Natural killer cell (primary cell): Measurements from ENCODE around the gene YBX2. TPM values are rescaled to one million over a fixed set of nuclear protein-coding genes. Genes with fewer than 3 reads are reported as not detected.
"Not testable (repeated sequence)": the region's sequence is repeated elsewhere in the genome, so short reads cannot be mapped to it uniquely, and the experiment has no call there.

Source experiments
- ATAC-seq, 3 donors: fragments of 150-1000 bp in 2 of 3; fragments of 200-7000 bp in 1 of 3; cut with Tn5 transposase; 1 replicate in 1 of 3; 2 replicates in 2 of 3; pipeline ENCODE4 v1.10.0; 2021; ENCODE audit warnings: mild to moderate bottlenecking in 2 of 3, moderate library complexity in 2 of 3
- DNase-seq, 2 donors: peaks; one replicate each; pipeline versions ENCODE4 v3.0.0 to v3.0.0-alpha.2; 2013 to 2021; ENCODE audit warnings: mixed read lengths in 1 of 2
- H3K27ac ChIP-seq: one replicate; pipeline ENCODE4 v1.5.1; 2013; ENCODE audit warnings: mild to moderate bottlenecking, low read length
- H3K27me3 ChIP-seq: one replicate; pipeline ENCODE4 v1.6.1; 2013; ENCODE audit warnings: low read length; ENCODE audit not compliant: control insufficient read depth, insufficient read depth
- H3K36me3 ChIP-seq: one replicate; pipeline ENCODE4 v1.6.1; 2013; ENCODE audit warnings: low read length; ENCODE audit not compliant: control insufficient read depth, insufficient read depth
- H3K4me1 ChIP-seq: one replicate; pipeline ENCODE4 v1.6.1; 2013; ENCODE audit warnings: low read length; ENCODE audit not compliant: control insufficient read depth, insufficient read depth
- H3K4me3 ChIP-seq: one replicate; pipeline ENCODE4 v1.5.1; 2013; ENCODE audit warnings: low read length
- H3K9me3 ChIP-seq: one replicate; pipeline ENCODE4 v1.6.1; 2013; ENCODE audit warnings: low read length; ENCODE audit not compliant: control insufficient read depth, insufficient read depth
- H3K27ac Mint-ChIP-seq, 2 donors: one replicate each; pipeline ENCODE4 v1.8.0; 2022; ENCODE audit warnings: mild to moderate bottlenecking in 2 of 2, mixed read lengths in 2 of 2, moderate library complexity in 1 of 2
- H3K27me3 Mint-ChIP-seq, 2 donors: one replicate each; pipeline ENCODE4 v1.8.0; 2022; ENCODE audit warnings: low read depth in 2 of 2, mixed read lengths in 2 of 2
- H3K36me3 Mint-ChIP-seq: one replicate; pipeline ENCODE4 v1.8.0; 2022; ENCODE audit warnings: mixed read lengths
- H3K4me1 Mint-ChIP-seq, 2 donors: one replicate each; pipeline ENCODE4 v1.8.0; 2022; ENCODE audit warnings: mixed read lengths in 2 of 2
- H3K4me3 Mint-ChIP-seq: one replicate; pipeline ENCODE4 v1.8.0; 2022; ENCODE audit warnings: mild to moderate bottlenecking, moderate library complexity, mixed read lengths
- H3K9me3 Mint-ChIP-seq, 2 donors: one replicate each; pipeline ENCODE4 v1.8.0; 2022; ENCODE audit warnings: mixed read lengths in 2 of 2
- WGBS: methylation state at CpG from one replicate; pipeline ENCODE4 v1.1.7; 2013; ENCODE audit warnings: missing lambda C conversion rate; ENCODE audit not compliant: insufficient coverage; 5-methylcytosine and 5-hydroxymethylcytosine counted together
- intact Hi-C: fragments of 100-400 bp; cut with micrococcal nuclease; formaldehyde crosslinking; loops from one replicate; pipeline ENCODE4 v1.14.2; 2022
- total RNA-seq, 4 donors: library from RNA; stranded (reverse); fragments of 120-200 nt in 1 of 4; gene quantifications; one replicate each; pipeline versions ENCODE4 v1.2.3 to v1.2.4, GENCODE V29; 2013 to 2022
- TF ChIP-seq, protein P1 (sequence below): fragments of 200-600 bp; IDR thresholded peaks from one replicate; pipeline ENCODE4 v1.8.0; 2022; ENCODE audit warnings: antibody characterized with exemption

The YBX2 gene
- total RNA-seq = under 1 TPM in 1 of 3 donors, not detected in 2; 0.05 TPM
- total RNA-seq (2013) = 0.05 TPM

DNA sequence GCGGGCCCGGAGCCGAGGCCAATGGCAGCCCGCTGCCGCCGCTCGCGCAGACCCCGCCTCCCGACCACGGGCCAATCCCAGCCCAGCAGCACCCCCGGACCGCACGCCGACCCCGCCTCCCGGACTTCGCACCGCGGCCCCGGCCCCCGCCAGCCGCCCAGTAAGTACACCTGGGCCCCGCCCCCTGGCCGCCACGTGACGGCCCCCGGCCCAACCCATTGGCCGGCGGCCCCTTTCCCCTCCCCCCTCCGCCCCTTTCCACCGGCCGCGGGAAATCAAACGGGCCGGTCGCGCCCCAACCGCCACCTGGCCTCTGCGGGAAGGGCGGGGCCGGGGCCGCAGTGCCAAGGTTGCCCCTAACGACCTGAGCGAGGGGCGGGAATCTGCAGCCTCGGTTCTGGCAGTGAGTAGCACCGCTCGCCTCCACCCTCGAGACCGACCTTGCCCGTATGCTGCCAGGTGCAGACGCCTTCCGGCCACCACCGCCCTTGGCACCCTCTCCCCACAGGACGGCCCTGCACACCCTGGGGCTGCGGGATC is at the start of gene YBX2:
Gene YBX2, minus strand, starts transcription at position 26 of the 540 bp plus-strand sequence. CDS start 139 bp downstream, outside the sequence.
- under 1% methylated on average over 57 of the region's 57 CpGs for WGBS
- H3K4me1 ChIP-seq = peaks cover 28% of the 10 kb centered on the region
- Mint-ChIP-seq H3K27me3 (peaks cover 7 to 18% of the 10 kb centered on the region in 2 donors), H3K4me1 (peaks cover 19 to 24% of the 10 kb centered on the region in 2 donors), H3K9me3 (no peaks in the 10 kb centered on the region), H3K36me3 (no peaks in the 10 kb centered on the region), H3K27ac (peak within 1 kb of the TSS in 1 of 2 donors; percentile 63), H3K4me3 (peak within 1 kb of the TSS; percentile 95)
- H3K27ac ChIP-seq = no peak within 1 kb of the TSS
- H3K9me3 ChIP-seq = no peaks in the 10 kb centered on the region
- H3K36me3 ChIP-seq = no peaks in the 10 kb centered on the region
- TF ChIP-seq, protein P1, sequence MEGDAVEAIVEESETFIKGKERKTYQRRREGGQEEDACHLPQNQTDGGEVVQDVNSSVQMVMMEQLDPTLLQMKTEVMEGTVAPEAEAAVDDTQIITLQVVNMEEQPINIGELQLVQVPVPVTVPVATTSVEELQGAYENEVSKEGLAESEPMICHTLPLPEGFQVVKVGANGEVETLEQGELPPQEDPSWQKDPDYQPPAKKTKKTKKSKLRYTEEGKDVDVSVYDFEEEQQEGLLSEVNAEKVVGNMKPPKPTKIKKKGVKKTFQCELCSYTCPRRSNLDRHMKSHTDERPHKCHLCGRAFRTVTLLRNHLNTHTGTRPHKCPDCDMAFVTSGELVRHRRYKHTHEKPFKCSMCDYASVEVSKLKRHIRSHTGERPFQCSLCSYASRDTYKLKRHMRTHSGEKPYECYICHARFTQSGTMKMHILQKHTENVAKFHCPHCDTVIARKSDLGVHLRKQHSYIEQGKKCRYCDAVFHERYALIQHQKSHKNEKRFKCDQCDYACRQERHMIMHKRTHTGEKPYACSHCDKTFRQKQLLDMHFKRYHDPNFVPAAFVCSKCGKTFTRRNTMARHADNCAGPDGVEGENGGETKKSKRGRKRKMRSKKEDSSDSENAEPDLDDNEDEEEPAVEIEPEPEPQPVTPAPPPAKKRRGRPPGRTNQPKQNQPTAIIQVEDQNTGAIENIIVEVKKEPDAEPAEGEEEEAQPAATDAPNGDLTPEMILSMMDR = no peak
- ATAC-seq (peak; percentile 76 to 84 (median 83)), DNase-seq (peak; percentile 63 to 84)
- intact Hi-C loops = loop anchor here (5.0 kb wide), 1 partner anchor 247 kb away; no protein-coding TSS in a partner anchor
- H3K4me3 ChIP-seq = no peak within 1 kb of the TSS
- H3K27me3 ChIP-seq = peaks cover 18% of the 10 kb centered on the region

DNA sequence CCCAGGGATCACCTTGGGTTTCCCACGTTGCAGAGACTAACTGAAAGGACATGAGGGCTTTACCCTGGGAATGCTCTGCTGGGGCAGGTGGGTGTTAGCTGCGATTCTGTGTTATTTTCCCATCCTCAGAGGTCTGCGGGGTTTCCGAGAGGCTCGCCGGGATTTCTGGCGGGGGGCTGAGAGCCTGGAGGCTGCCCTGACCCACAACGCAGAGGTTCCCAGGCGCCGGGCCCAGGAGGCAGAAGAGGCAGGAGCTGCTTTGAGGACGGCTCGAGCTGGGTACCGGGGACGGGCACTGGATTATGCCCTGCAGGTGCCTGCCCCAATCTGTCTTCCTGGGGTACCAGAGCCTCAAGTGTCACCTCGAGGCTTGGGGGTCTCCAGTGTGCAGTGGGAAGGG is 48.8 kb upstream of the YBX2 start:
- Mint-ChIP-seq H3K4me3 (no peak overlapping the region), H3K36me3 (no peaks in the 10 kb centered on the region), H3K4me1 (peaks cover 6 to 27% of the 10 kb centered on the region in 2 donors), H3K27me3 (no peaks in the 10 kb centered on the region), H3K9me3 (no peaks in the 10 kb centered on the region), H3K27ac (no peak overlapping the region)
- WGBS = 92% methylated on average over 15 of the region's 15 CpGs
- TF ChIP-seq, protein P1 = no peak
- intact Hi-C loops = no loop called here
- Histone ChIP-seq H3K4me1 (peaks cover 25% of the 10 kb centered on the region), H3K4me3 (no peak overlapping the region), H3K36me3 (peaks cover 87% of the 10 kb centered on the region), H3K27ac (no peak overlapping the region), H3K9me3 (no peaks in the 10 kb centered on the region), H3K27me3 (no peaks in the 10 kb centered on the region)
- ATAC-seq (no peak), DNase-seq (no peak)

DNA sequence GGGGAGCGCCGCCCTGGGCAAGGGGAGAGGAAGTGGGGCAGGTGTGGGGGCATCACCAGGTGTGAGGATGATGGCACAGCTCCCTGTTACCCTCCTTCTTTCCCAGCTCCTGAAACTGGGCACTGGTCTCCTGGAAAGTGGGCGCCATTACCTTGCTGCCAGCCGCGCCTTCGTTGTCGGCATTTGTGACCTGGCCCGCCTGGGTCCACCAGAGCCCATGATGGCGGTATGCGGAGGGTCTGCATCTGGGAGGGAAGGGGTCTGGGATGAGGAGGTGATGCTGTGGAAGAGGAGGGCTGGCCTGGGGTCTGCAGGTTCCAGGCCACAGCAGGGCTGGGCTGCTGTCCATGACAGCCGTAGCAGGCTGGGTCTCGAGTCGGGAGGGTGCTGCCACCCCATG is 47.4 kb upstream of the YBX2 start:
- ATAC-seq (no peak), DNase-seq (no peak)
- peaks cover 17 to 30% of the 10 kb centered on the region in 2 donors for H3K4me1 Mint-ChIP-seq
- Histone ChIP-seq H3K27me3 (no peaks in the 10 kb centered on the region), H3K36me3 (peaks cover 77% of the 10 kb centered on the region), H3K9me3 (no peaks in the 10 kb centered on the region), H3K4me1 (peaks cover 39% of the 10 kb centered on the region), H3K4me3 (no peak overlapping the region), H3K27ac (no peak overlapping the region)
- no peak overlapping the region for H3K4me3 Mint-ChIP-seq
- TF ChIP-seq, protein P1 = no peak
- peak overlapping the region in 1 of 2 donors; percentile 83 for H3K27ac Mint-ChIP-seq
- 97% methylated on average over 13 of the region's 13 CpGs for WGBS
- no peaks in the 10 kb centered on the region for H3K36me3 Mint-ChIP-seq
- no peaks in the 10 kb centered on the region for H3K27me3 Mint-ChIP-seq
- intact Hi-C loops = no loop called here
- H3K9me3 Mint-ChIP-seq = no peaks in the 10 kb centered on the region

DNA sequence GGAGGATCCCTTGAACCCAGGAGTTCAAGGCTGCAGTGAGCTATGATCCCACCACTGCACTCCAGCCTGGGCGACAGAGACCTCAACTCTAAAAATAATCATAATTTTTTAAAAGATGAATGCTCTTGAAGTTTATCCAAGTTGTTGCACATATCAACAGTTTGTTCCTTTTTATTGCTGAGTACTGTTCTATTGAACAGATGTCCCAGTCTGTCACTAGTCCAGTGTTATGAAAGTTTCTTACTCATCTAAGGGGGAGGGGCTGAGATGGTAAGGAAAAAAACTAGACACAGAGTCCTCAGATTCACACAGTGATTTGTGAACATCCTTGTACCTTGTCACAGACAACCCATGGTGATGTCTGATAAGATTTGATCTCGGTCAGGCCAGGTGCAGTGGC is 45.7 kb upstream of the YBX2 start:
- DNase-seq (no peak), ATAC-seq (no peak)
- no peak overlapping the region for H3K4me3 Mint-ChIP-seq
- no peaks in the 10 kb centered on the region for H3K36me3 Mint-ChIP-seq
- Histone ChIP-seq H3K36me3 (peaks cover 63% of the 10 kb centered on the region), H3K4me3 (no peak overlapping the region), H3K4me1 (peaks cover 56% of the 10 kb centered on the region), H3K27me3 (no peaks in the 10 kb centered on the region), H3K27ac (no peak overlapping the region), H3K9me3 (no peaks in the 10 kb centered on the region)
- peaks cover 27 to 45% of the 10 kb centered on the region in 2 donors for H3K4me1 Mint-ChIP-seq
- H3K27ac Mint-ChIP-seq = peak overlapping the region; percentile 29 to 47
- TF ChIP-seq, protein P1 = no peak
- H3K27me3 Mint-ChIP-seq = no peaks in the 10 kb centered on the region
- 100% methylated on average over 2 of the region's 2 CpGs for whole genome bisulfite sequencing
- intact Hi-C loops = no loop called here
- no peaks in the 10 kb centered on the region for H3K9me3 Mint-ChIP-seq

DNA sequence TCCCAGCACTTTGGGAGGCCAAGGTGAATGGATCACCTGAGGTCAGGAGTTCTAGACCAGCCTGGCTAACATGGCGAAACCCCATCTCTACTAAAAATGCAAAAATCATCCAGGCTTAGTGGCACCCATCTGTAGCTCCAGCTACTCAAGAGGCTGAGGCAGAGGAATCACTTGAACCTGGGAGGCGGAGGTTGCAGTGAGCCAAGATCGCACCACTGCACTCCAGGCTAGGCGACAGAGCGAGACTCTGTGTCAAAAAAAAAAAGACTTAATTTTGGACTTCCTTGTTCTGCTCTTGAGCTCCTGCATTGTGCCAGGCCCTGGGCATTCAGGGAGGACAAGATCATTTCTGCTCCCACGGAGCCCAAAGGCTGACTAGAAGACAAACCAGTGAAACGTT is 43.2 kb upstream of the YBX2 start:
- H3K9me3 ChIP-seq, H3K9me3 Mint-ChIP-seq, ATAC-seq, H3K36me3 Mint-ChIP-seq, intact Hi-C loops, DNase-seq, H3K27me3 ChIP-seq, H3K27me3 Mint-ChIP-seq: not testable (repeated sequence)
- WGBS = 25% methylated on average over 7 of the region's 7 CpGs
- Histone ChIP-seq H3K4me1 (peaks cover 63% of the 10 kb centered on the region), H3K4me3 (peak overlapping the region; percentile 87), H3K27ac (peak overlapping the region; percentile 75), H3K36me3 (peaks cover 40% of the 10 kb centered on the region)
- Mint-ChIP-seq H3K4me1 (peaks cover 28 to 45% of the 10 kb centered on the region in 2 donors), H3K4me3 (peak overlapping the region; percentile 92), H3K27ac (peak overlapping the region; percentile 85 to 91)
